Measurements from ENCODE around the gene NAA38. TPM values are rescaled to one million over a fixed set of nuclear protein-coding genes. Genes with fewer than 3 reads are reported as not detected.
"Not testable (repeated sequence)": the region's sequence is repeated elsewhere in the genome, so short reads cannot be mapped to it uniquely, and the experiment has no call there.

Gene NAA38
- total RNA-seq, 1 donor from 2014 or later: 52.6 TPM

GRCh38 chr17:7875804-7876370 lies 18.5 kb upstream of the NAA38 start:
- Mint-ChIP-seq H3K9me3 (no peaks in the 10 kb centered on the region), H3K27ac (no peak overlapping the region), H3K4me3 (ENCODE audit: low read depth) (no peak overlapping the region), H3K27me3 (ENCODE audit: low read depth) (no peaks in the 10 kb centered on the region), H3K36me3 (ENCODE audit: low read depth) (peaks cover 27% of the 10 kb centered on the region), H3K4me1 (ENCODE audit: low read depth) (peaks cover 9% of the 10 kb centered on the region)
- no peak for DNase-seq (ENCODE audit: low spot score)
- intact Hi-C loops (cut with micrococcal nuclease): no loop called here

DNA sequence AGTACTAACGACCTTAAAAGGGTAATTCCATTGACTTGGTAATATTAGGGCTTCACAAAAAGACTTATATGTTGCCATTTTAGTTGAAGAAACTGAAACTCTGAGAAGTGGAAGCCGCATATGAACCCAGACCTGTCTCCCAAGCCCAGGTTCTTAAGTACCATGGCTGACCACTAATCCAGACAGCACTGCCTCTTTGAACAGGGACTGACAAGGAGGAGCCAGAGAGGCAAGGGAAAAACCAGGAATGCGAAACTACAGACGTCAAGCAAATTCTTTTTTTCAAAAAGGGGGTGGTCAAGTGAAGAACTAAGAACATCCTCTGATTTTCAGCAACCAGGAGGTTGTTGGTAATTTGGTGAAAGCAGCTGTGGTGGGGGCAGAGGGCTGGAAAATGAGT lies 15.7 kb upstream of the NAA38 start:
- no peak for DNase-seq (ENCODE audit: low spot score)
- Mint-ChIP-seq H3K4me3 (ENCODE audit: low read depth) (no peak overlapping the region), H3K27me3 (ENCODE audit: low read depth) (no peaks in the 10 kb centered on the region), H3K27ac (no peak overlapping the region), H3K36me3 (ENCODE audit: low read depth) (peaks cover 27% of the 10 kb centered on the region), H3K4me1 (ENCODE audit: low read depth) (peaks cover 16% of the 10 kb centered on the region), H3K9me3 (no peaks in the 10 kb centered on the region)
- intact Hi-C loops (cut with micrococcal nuclease): no loop called here

- H3K4me3 Mint-ChIP-seq (ENCODE audit: low read depth): peak overlapping the region; percentile 13
- intact Hi-C loops (cut with micrococcal nuclease): no loop called here
- DNase-seq (ENCODE audit: low spot score): no peak
- H3K27ac Mint-ChIP-seq: peak overlapping the region; percentile 33
- H3K27me3 Mint-ChIP-seq (ENCODE audit: low read depth): no peaks in the 10 kb centered on the region
- H3K9me3 Mint-ChIP-seq: no peaks in the 10 kb centered on the region
- peaks cover 32% of the 10 kb centered on the region for H3K36me3 Mint-ChIP-seq (ENCODE audit: low read depth)
- H3K4me1 Mint-ChIP-seq (ENCODE audit: low read depth): peaks cover 21% of the 10 kb centered on the region
These were observed 10.5 kb upstream of the NAA38 start for GRCh38 chr17:7867881-7868329.

GRCh38 chr17:7864995-7865650 lies 7.8 kb upstream of the NAA38 start:
- Mint-ChIP-seq H3K9me3 (no peaks in the 10 kb centered on the region), H3K27ac (no peak overlapping the region), H3K4me3 (ENCODE audit: low read depth) (no peak overlapping the region), H3K4me1 (ENCODE audit: low read depth) (peaks cover 24% of the 10 kb centered on the region), H3K36me3 (ENCODE audit: low read depth) (peaks cover 51% of the 10 kb centered on the region), H3K27me3 (ENCODE audit: low read depth) (no peaks in the 10 kb centered on the region)
- intact Hi-C loops (cut with micrococcal nuclease): no loop called here
- no peak for DNase-seq (ENCODE audit: low spot score)

DNA sequence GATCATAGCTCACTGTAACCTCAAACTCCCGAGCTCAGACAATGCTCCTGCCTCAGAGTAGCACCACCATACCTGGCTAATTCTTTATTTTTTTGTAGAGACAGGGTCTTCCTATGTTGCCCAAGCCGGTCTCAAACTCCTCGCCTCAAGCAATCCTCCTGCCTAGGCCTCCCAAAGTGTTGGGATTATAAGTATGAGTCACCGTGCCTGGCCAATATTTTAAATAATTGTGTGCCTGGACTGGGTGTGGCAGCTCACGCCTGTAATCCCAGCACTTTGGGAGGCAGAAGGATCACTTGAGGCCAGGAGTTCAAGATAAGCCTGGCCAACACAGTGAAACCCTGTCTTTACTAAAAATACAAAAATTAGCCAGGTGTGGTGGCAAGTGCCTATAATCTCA lies 7.0 kb upstream of the NAA38 start:
- Mint-ChIP-seq H3K36me3 (ENCODE audit: low read depth) (peaks cover 57% of the 10 kb centered on the region), H3K4me1 (ENCODE audit: low read depth) (peaks cover 29% of the 10 kb centered on the region)
- H3K27ac Mint-ChIP-seq; intact Hi-C loops (cut with micrococcal nuclease); DNase-seq (ENCODE audit: low spot score); H3K4me3 Mint-ChIP-seq (ENCODE audit: low read depth); H3K9me3 Mint-ChIP-seq; H3K27me3 Mint-ChIP-seq (ENCODE audit: low read depth): not testable (repeated sequence)

DNA sequence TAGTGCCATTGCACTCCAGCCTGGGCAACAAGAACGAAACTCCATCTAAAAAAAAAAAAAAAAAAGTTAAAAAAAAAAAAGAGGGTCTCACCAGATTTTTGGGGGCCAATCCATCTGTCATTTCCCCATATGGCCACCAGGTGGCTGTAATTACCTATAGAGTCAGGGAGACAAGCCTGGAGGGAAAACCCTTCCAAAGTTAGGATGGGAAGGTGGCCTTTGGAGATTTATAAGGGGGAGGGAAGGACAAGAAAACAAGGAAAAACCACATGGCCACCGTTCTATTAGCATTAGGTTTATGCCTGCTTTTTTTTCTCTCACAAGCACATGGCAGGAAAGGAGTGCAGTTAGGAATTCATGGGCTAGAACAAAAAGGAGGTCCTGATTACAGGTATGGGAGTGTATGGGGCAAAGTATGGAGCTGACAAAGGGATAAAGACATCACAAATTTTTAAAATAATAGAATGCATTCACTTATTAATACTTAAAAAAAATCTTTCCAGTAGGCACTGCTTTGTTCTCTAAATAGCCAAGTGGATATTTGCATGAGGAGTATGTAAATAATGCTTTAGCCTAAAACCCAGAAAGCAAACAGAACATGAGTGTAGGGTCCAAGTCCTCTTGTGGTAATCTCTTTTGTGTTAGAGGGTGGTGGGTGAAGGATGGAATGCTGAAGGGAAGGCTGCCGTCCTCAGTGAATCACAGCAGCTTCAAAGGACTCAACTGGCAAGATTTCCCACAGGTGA lies 5.5 kb upstream of the NAA38 start:
- peak overlapping the region; percentile 43 for H3K27ac Mint-ChIP-seq
- no peak for DNase-seq (ENCODE audit: low spot score)

GRCh38 chr17:7859028-7859427 lies 1.7 kb upstream of the NAA38 start:
- Mint-ChIP-seq H3K9me3 (no peaks in the 10 kb centered on the region), H3K27me3 (ENCODE audit: low read depth) (no peaks in the 10 kb centered on the region), H3K4me1 (ENCODE audit: low read depth) (peaks cover 22% of the 10 kb centered on the region), H3K36me3 (ENCODE audit: low read depth) (peaks cover 40% of the 10 kb centered on the region), H3K4me3 (ENCODE audit: low read depth) (no peak overlapping the region), H3K27ac (peak overlapping the region; percentile 25)
- no peak for DNase-seq (ENCODE audit: low spot score)
- intact Hi-C loops (cut with micrococcal nuclease): loop anchor here (10.0 kb wide), 1 partner anchor 196 kb away; no protein-coding TSS in a partner anchor

More for the DNA sequence above, 5.5 kb upstream of the NAA38 start:
- Mint-ChIP-seq H3K27me3 (ENCODE audit: low read depth) (no peaks in the 10 kb centered on the region), H3K4me1 (ENCODE audit: low read depth) (peaks cover 28% of the 10 kb centered on the region), H3K36me3 (ENCODE audit: low read depth) (peaks cover 65% of the 10 kb centered on the region), H3K4me3 (ENCODE audit: low read depth) (no peak overlapping the region), H3K9me3 (no peaks in the 10 kb centered on the region)
- intact Hi-C loops (cut with micrococcal nuclease): loop anchor here (2.0 kb wide), 1 partner anchor 128 kb away; no protein-coding TSS in a partner anchor

DNA sequence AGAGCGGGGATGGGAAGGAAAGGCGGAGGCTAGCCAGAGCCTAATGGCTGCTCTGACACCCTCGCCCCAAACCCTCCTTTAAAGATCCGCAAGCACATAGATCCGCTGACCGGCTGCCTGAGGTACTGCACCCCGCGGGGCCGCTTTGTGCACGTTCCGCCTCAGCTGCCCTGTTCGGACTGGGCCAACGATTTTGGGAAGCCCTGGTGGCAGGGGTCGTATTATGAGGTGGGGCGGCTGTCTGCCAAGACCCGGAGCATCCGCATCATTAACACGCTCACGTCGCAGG lies 1.1 kb upstream of the NAA38 start:
- DNase-seq (ENCODE audit: low spot score): no peak
- H3K9me3 Mint-ChIP-seq: no peaks in the 10 kb centered on the region
- intact Hi-C loops (cut with micrococcal nuclease): loop anchor here (10.0 kb wide), 1 partner anchor 196 kb away; no protein-coding TSS in a partner anchor
- no peak overlapping the region for H3K27ac Mint-ChIP-seq
- peaks cover 39% of the 10 kb centered on the region for H3K36me3 Mint-ChIP-seq (ENCODE audit: low read depth)
- H3K27me3 Mint-ChIP-seq (ENCODE audit: low read depth): no peaks in the 10 kb centered on the region
- H3K4me1 Mint-ChIP-seq (ENCODE audit: low read depth): peaks cover 22% of the 10 kb centered on the region
- no peak overlapping the region for H3K4me3 Mint-ChIP-seq (ENCODE audit: low read depth)

DNA sequence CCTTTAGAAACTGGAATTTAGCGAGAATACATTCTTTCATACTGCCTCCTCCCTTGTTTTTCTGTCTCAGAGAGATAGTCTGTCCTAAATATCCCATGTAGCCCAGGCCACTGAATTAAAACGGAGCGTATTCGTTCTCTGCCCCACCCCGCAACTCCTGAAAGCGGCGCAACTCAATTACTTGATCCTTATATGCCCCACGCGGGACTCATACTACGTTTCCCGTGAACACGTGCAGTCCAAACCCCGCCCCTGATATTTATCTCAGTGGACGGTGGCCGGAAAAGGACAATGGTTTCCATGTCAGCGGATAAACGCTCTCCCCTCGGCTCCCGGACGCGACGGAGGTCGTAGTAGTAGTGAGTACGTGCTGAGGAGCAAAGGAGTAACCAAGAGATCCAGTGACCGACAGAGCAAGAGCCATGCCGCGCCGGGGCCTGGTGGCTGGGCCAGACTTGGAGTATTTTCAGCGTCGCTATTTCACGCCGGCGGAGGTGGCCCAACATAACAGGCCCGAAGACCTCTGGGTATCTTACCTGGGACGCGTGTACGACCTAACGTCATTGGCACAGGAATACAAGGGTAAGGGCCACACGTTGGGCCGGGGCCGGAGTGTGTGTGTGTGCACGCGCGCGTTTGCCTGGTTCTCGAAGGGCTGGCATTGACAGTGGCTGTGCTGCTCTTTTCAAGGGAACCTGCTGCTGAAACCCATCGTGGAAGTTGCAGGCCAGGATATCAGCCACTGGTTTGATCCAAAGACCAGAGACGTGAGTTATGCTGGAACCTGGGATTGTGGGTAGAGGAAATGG lies 558 bp upstream of the NAA38 start, which contains the start of gene CYB5D1:
TSS of gene CYB5D1 (plus strand) at position 291 of the 809 bp plus-strand sequence. CDS start at position 423, 132 bp downstream.
- H3K9me3 Mint-ChIP-seq: no peaks in the 10 kb centered on the region
- peaks cover 22% of the 10 kb centered on the region for H3K4me1 Mint-ChIP-seq (ENCODE audit: low read depth)
- peak; percentile 88 for DNase-seq (ENCODE audit: low spot score)
- H3K27ac Mint-ChIP-seq: no peak within 1 kb of the TSS
- H3K27me3 Mint-ChIP-seq (ENCODE audit: low read depth): no peaks in the 10 kb centered on the region
- intact Hi-C loops (cut with micrococcal nuclease): loop anchor here (1.0 to 10.0 kb wide), 7 partner anchors 15 to 298 kb away; partner anchors contain the start of gene CNTROB
- no peak within 1 kb of the TSS for H3K4me3 Mint-ChIP-seq (ENCODE audit: low read depth)
- peaks cover 41% of the 10 kb centered on the region for H3K36me3 Mint-ChIP-seq (ENCODE audit: low read depth)

- Mint-ChIP-seq H3K9me3 (no peaks in the 10 kb centered on the region), H3K27me3 (ENCODE audit: low read depth) (no peaks in the 10 kb centered on the region), H3K27ac (no peak overlapping the region), H3K4me3 (ENCODE audit: low read depth) (no peak overlapping the region), H3K4me1 (ENCODE audit: low read depth) (peaks cover 27% of the 10 kb centered on the region), H3K36me3 (ENCODE audit: low read depth) (peaks cover 47% of the 10 kb centered on the region)
- intact Hi-C loops (cut with micrococcal nuclease): loop anchor here (2.0 to 10.0 kb wide), 3 partner anchors 59 to 199 kb away; partner anchors contain the start of gene CNTROB
- no peak for DNase-seq (ENCODE audit: low spot score)
These were observed 1.1 kb downstream of the NAA38 start for GRCh38 chr17:7856011-7856810.

GRCh38 chr17:7855660-7856010 lies 1.7 kb downstream of the NAA38 start:
- DNase-seq (ENCODE audit: low spot score): no peak
- Mint-ChIP-seq H3K27ac (no peak overlapping the region), H3K4me1 (ENCODE audit: low read depth) (peaks cover 33% of the 10 kb centered on the region), H3K36me3 (ENCODE audit: low read depth) (peaks cover 47% of the 10 kb centered on the region), H3K9me3 (no peaks in the 10 kb centered on the region), H3K27me3 (ENCODE audit: low read depth) (no peaks in the 10 kb centered on the region), H3K4me3 (ENCODE audit: low read depth) (no peak overlapping the region)
- intact Hi-C loops (cut with micrococcal nuclease): loop anchor here (2.0 to 10.0 kb wide), 3 partner anchors 59 to 199 kb away; partner anchors contain the start of gene CNTROB

All from activated T-helper 2 cell treated with anti-CD3 and anti-CD28 coated beads, Interferon-gamma antibody, Interleukin-2, Interleukin-4, amounts not matched to agents 10 μg/mL and 5 μg/mL and 100 μg/mL, durations not matched to agents 14 hours and 24 hours and 36 hours (primary cell).